SK-N-SH (cell line): Measurements from ENCODE around the gene ITCH. TPM values are rescaled to one million over a fixed set of nuclear protein-coding genes. Genes with fewer than 3 reads are reported as not detected.

Experiments
- CTCF ChIA-PET: fragments of 300-600, 350-600 bp; formaldehyde crosslinking; extraction: SDS; loops from one replicate; lab custom pipeline; 2021; lab: Yijun Ruan, JAX
- POLR2A ChIA-PET: fragments of 350-600 bp; sonication (Branson Sonifier 250); formaldehyde crosslinking; extraction: SDS; loops from one replicate; lab custom pipeline; 2020; ENCODE audit warnings: antibody characterized with exemption, inconsistent platforms; lab: Yijun Ruan, JAX
- DNase-seq: peaks from one replicate; pipeline ENCODE4 v3.0.0; 2012
- H2AFZ ChIP-seq: fragments of 200-600 bp; sonication (generic); 2 replicates; pipeline ENCODE4 v1.8.1; 2016; ENCODE audit warnings: antibody characterized with exemption, mild to moderate bottlenecking, low read depth
- H3F3A ChIP-seq: fragments of 200-600 bp; sonication (generic); replicated peaks from 2 replicates; pipeline ENCODE3; 2016; ENCODE audit warnings: antibody characterized with exemption, mild to moderate bottlenecking; ENCODE audit not compliant: insufficient read depth
- H3K27ac ChIP-seq, 2 experiments: fragments of 200-500 bp in 1 of 2; fragments of 200-600 bp in 1 of 2; sonication (Bioruptor generic) in 1 of 2; sonication (generic), shearing (Covaris generic) in 1 of 2; 2 replicates each; pipeline versions ENCODE4 v1.5.1 to v1.6.1; 2014 to 2016; ENCODE audit warnings: low read depth in 2 of 2, inconsistent platforms in 1 of 2, low read length in 1 of 2, mild to moderate bottlenecking in 1 of 2, mixed read lengths in 1 of 2
- H3K27me3 ChIP-seq: fragments of 200-600 bp; sonication (generic), shearing (Covaris generic); 2 replicates; pipeline ENCODE4 v1.6.1; 2016; ENCODE audit warnings: mixed run types; ENCODE audit not compliant: insufficient read depth
- H3K36me3 ChIP-seq, 2 experiments: fragments of 200-500 bp in 1 of 2; fragments of 200-600 bp in 1 of 2; sonication (Bioruptor generic) in 1 of 2; sonication (generic) in 1 of 2; replicated peaks in 1 of 2; 2 replicates each; pipeline versions ENCODE3 to v1.5.1; 2014 to 2016; ENCODE audit warnings: low read length in 1 of 2, mild to moderate bottlenecking in 1 of 2; ENCODE audit not compliant: insufficient read depth in 2 of 2, control insufficient read depth in 1 of 2
- H3K4me1 ChIP-seq, 2 experiments: fragments of 200-500 bp in 1 of 2; fragments of 200-600 bp in 1 of 2; sonication (Bioruptor generic) in 1 of 2; sonication (generic), shearing (Covaris generic) in 1 of 2; 2 replicates each; pipeline versions ENCODE4 v1.5.1 to v1.6.1; 2014 to 2016; ENCODE audit warnings: low read depth in 1 of 2, low read length in 1 of 2, mixed run types in 1 of 2; ENCODE audit not compliant: insufficient read depth in 2 of 2, control insufficient read depth in 1 of 2
- H3K4me2 ChIP-seq: fragments of 200-600 bp; sonication (generic), shearing (Covaris generic); 2 replicates; pipeline ENCODE4 v1.6.1; 2017; ENCODE audit warnings: mixed run types
- H3K4me3 ChIP-seq, 2 experiments: fragments of 200-500 bp in 1 of 2; fragments of 200-600 bp in 1 of 2; sonication (Bioruptor generic) in 1 of 2; sonication (generic), shearing (Covaris generic) in 1 of 2; 2 replicates each; pipeline versions ENCODE4 v1.5.1 to v1.8.1; 2014 to 2016; ENCODE audit warnings: low read depth in 2 of 2, inconsistent platforms in 1 of 2, low read length in 1 of 2, mild to moderate bottlenecking in 1 of 2, mixed read lengths in 1 of 2, moderate library complexity in 1 of 2
- H3K79me2 ChIP-seq: fragments of 200-600 bp; sonication (generic); 2 replicates; pipeline ENCODE4 v1.8.1; 2017; ENCODE audit warnings: mild to moderate bottlenecking; ENCODE audit not compliant: insufficient read depth
- H3K9ac ChIP-seq: fragments of 200-600 bp; sonication (generic); 2 replicates; pipeline ENCODE4 v1.6.1; 2017; ENCODE audit warnings: mixed run types
- H3K9me2 ChIP-seq: fragments of 200-600 bp; sonication (generic); 2 replicates; pipeline ENCODE4 v1.6.1; 2017; ENCODE audit warnings: mixed run types
- H3K9me3 ChIP-seq: fragments of 200-600 bp; sonication (generic); 2 replicates; pipeline ENCODE4 v1.6.1; 2017; ENCODE audit warnings: mixed run types, mild to moderate bottlenecking, moderate library complexity
- H4K20me1 ChIP-seq: fragments of 200-600 bp; sonication (generic); 2 replicates; pipeline ENCODE4 v1.6.1; 2017; ENCODE audit warnings: mild to moderate bottlenecking, mixed run types; ENCODE audit not compliant: insufficient read depth
- CTCF ChIP-seq: fragments of 200-600 bp; sonication (generic); IDR thresholded peaks from 2 replicates; pipeline ENCODE4 v1.6.1; 2017; ENCODE audit warnings: antibody characterized with exemption, mild to moderate bottlenecking, moderate library complexity
- ELF1 ChIP-seq: IDR thresholded peaks from 2 replicates; pipeline ENCODE4 v1.4.0; 2012
- FOSL2 ChIP-seq: IDR thresholded peaks from 2 replicates; pipeline ENCODE4 v1.4.0; 2012; ENCODE audit warnings: low read depth, mild to moderate bottlenecking, moderate library complexity, borderline replicate concordance
- FOXJ3 ChIP-seq: sonication (generic); formaldehyde crosslinking; IDR thresholded peaks from 2 replicates; pipeline ENCODE4 v1.5.1; 2020; ENCODE audit warnings: mild to moderate bottlenecking, missing genetic modification reagents
- FOXM1 ChIP-seq: IDR thresholded peaks from 2 replicates; pipeline ENCODE4 v1.4.0; 2012; ENCODE audit warnings: low read depth, mild to moderate bottlenecking
- GABPA ChIP-seq: IDR thresholded peaks from 2 replicates; pipeline ENCODE4 v1.4.0; 2012; ENCODE audit warnings: low read depth, mild to moderate bottlenecking
- GATA2 ChIP-seq: sonication (generic); formaldehyde crosslinking; IDR thresholded peaks from 2 replicates; pipeline ENCODE4 v1.5.0; 2020; ENCODE audit warnings: mild to moderate bottlenecking, missing genetic modification reagents
- MEF2A ChIP-seq: IDR thresholded peaks from 2 replicates; pipeline ENCODE4 v1.4.0; 2012; ENCODE audit warnings: low read depth, borderline replicate concordance
- NFIC ChIP-seq: IDR thresholded peaks from 2 replicates; pipeline ENCODE4 v1.4.0; 2012; ENCODE audit warnings: borderline replicate concordance
- RAD21 ChIP-seq: IDR thresholded peaks from 2 replicates; pipeline ENCODE4 v1.6.1; 2012; ENCODE audit warnings: mild to moderate bottlenecking, low read length
- RCOR1 ChIP-seq: fragments of 150-350 bp; IDR thresholded peaks from 2 replicates; pipeline ENCODE4 v1.6.1; 2017; ENCODE audit warnings: antibody characterized with exemption, low read length
- RFX5 ChIP-seq: IDR thresholded peaks from 2 replicates; pipeline ENCODE4 v1.6.1; 2012; ENCODE audit warnings: mild to moderate bottlenecking, improper control_type of control experiment, low read length
- TAF1 ChIP-seq: IDR thresholded peaks from 2 replicates; pipeline ENCODE4 v1.6.1; 2012; ENCODE audit warnings: low read depth, mild to moderate bottlenecking, low read length, moderate library complexity, borderline replicate concordance
- TEAD4 ChIP-seq: IDR thresholded peaks from 2 replicates; pipeline ENCODE4 v1.4.0; 2012; ENCODE audit warnings: mild to moderate bottlenecking, borderline replicate concordance; ENCODE audit not compliant: insufficient read depth
- YY1 ChIP-seq: IDR thresholded peaks from 2 replicates; pipeline ENCODE4 v1.4.0; 2012; ENCODE audit warnings: low read depth, mild to moderate bottlenecking
- whole genome bisulfite sequencing: methylation state at CpG from one replicate; pipeline ENCODE4 v1.1.6; 2017; ENCODE audit warnings: low lambda C conversion rate; 5-methylcytosine and 5-hydroxymethylcytosine counted together
- polyA plus RNA-seq, 3 experiments: library from polyadenylated mRNA; depleted of rRNA; stranded (reverse); fragments of >200 nt; gene quantifications; 2 replicates each; pipeline ENCODE4 v1.2.3, GENCODE V29; 2012
- TF ChIP-seq, protein P1 (sequence below): IDR thresholded peaks from 2 replicates; pipeline ENCODE4 v1.4.0; 2012; ENCODE audit warnings: low read depth
- TF ChIP-seq, protein P2 (sequence below): IDR thresholded peaks from 2 replicates; pipeline ENCODE4 v1.4.0; 2012; ENCODE audit warnings: low read depth, borderline replicate concordance
- TF ChIP-seq, protein P3 (sequence below): IDR thresholded peaks from 2 replicates; pipeline ENCODE4 v1.4.0; 2012; ENCODE audit warnings: low read depth, borderline replicate concordance

Gene ITCH
- polyA plus RNA-seq, 1 of the 3 experiments (the other 2 are of a cell fraction): 3.8 TPM

- CTCF ChIA-PET: interaction anchor here (0.9 kb wide), 1 partner anchor 31 kb away, joined by 3 read pairs; no protein-coding TSS in a partner anchor
- no peaks in the 10 kb centered on the region for H3K27me3 ChIP-seq
- no peaks in the 10 kb centered on the region for H3K9me2 ChIP-seq
- no peak overlapping the region for H3K9ac ChIP-seq
- POLR2A ChIA-PET: no interaction called here
- no peaks in the 10 kb centered on the region for H3K36me3 ChIP-seq
- H3F3A ChIP-seq: peaks cover 3% of the 10 kb centered on the region
- H2AFZ ChIP-seq: no peak overlapping the region
- no peak overlapping the region for H3K27ac ChIP-seq
- H4K20me1 ChIP-seq: no peaks in the 10 kb centered on the region
- no peak for TF ChIP-seq YY1
- H3K4me1 ChIP-seq: no peaks in the 10 kb centered on the region
- no peaks in the 10 kb centered on the region for H3K79me2 ChIP-seq
- whole genome bisulfite sequencing: 91% methylated on average over 10 of the region's 10 CpGs
- H3K9me3 ChIP-seq: no peaks in the 10 kb centered on the region
- H3K4me3 ChIP-seq: no peak overlapping the region
- H3K4me2 ChIP-seq: no peak overlapping the region
- DNase-seq: no peak
Measured at GRCh38 chr20:34343458-34344211, 19.4 kb upstream of the ITCH start.

DNA sequence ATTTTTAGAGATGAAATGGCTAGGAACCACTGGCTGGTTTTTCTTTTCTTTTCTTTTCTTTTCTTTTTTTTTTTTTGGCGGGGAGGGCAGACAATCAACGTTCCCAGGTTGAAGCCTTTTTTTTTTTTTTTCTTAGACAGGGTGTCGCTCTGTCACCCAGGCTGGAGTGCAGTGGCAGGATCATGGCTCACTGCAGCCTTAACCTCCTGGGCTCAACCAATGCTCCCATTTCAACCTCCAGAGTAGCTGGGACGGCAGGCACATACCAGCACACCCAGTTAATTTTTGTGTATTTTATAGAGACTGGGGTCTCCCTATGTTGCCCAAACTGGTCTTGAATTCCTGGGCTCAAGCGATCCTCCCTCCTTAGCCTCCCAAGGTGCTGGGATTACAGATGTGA, 18.8 kb upstream of the ITCH start:
- H3K27me3 ChIP-seq: no peaks in the 10 kb centered on the region
- no peaks in the 10 kb centered on the region for H3K36me3 ChIP-seq
- peaks cover 3% of the 10 kb centered on the region for H3F3A ChIP-seq
- no peaks in the 10 kb centered on the region for H3K9me3 ChIP-seq
- no peak overlapping the region for H3K27ac ChIP-seq
- ChIA-PET POLR2A (no interaction called here), CTCF (interaction anchor here (5.3 kb wide), 1 partner anchor 32 kb away, joined by 23 read pairs; no protein-coding TSS in a partner anchor)
- no peaks in the 10 kb centered on the region for H3K4me1 ChIP-seq
- no peak overlapping the region for H3K4me3 ChIP-seq
- H2AFZ ChIP-seq: no peak overlapping the region
- 87% methylated on average over 5 of the region's 5 CpGs for WGBS
- H3K4me2 ChIP-seq: no peak overlapping the region
- no peak overlapping the region for H3K9ac ChIP-seq
- no peak for TF ChIP-seq FOSL2
- no peak for TF ChIP-seq TAF1
- TF ChIP-seq NFIC: no peak
- DNase-seq: no peak
- H4K20me1 ChIP-seq: no peaks in the 10 kb centered on the region
- H3K79me2 ChIP-seq: no peaks in the 10 kb centered on the region
- no peaks in the 10 kb centered on the region for H3K9me2 ChIP-seq

DNA sequence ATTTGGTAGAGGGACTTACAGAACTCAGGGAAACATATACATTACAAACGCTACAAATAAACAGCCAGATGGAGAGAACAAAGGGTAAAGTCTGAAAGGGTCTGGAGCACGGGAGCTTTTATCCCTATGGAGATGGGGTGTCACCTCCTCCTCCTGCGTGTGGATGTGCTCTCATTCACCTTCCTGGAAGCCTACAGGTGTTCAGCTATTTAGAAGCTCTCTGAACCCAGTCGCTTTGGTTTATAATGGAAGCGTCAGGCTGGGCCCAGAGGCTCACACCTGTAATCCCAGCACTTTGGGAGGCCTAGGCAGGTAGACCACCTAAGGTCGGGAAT, 17.7 kb upstream of the ITCH start:
- CTCF ChIA-PET: interaction anchor here (5.3 kb wide), 1 partner anchor 33 kb away, joined by 23 read pairs; no protein-coding TSS in a partner anchor
- H3K9me2 ChIP-seq: no peaks in the 10 kb centered on the region
- H3F3A ChIP-seq: peaks cover 3% of the 10 kb centered on the region
- no peaks in the 10 kb centered on the region for H4K20me1 ChIP-seq
- 88% methylated on average over 6 of the region's 6 CpGs for WGBS
- H3K27ac ChIP-seq: no peak overlapping the region
- H3K9ac ChIP-seq: no peak overlapping the region
- no peaks in the 10 kb centered on the region for H3K79me2 ChIP-seq
- H3K4me1 ChIP-seq: no peaks in the 10 kb centered on the region
- H3K4me2 ChIP-seq: no peak overlapping the region
- H2AFZ ChIP-seq: no peak overlapping the region
- DNase-seq: no peak
- no peaks in the 10 kb centered on the region for H3K36me3 ChIP-seq
- H3K4me3 ChIP-seq: no peak overlapping the region
- no peaks in the 10 kb centered on the region for H3K9me3 ChIP-seq
- POLR2A ChIA-PET: no interaction called here
- TF ChIP-seq TEAD4: no peak
- TF ChIP-seq, protein P1, sequence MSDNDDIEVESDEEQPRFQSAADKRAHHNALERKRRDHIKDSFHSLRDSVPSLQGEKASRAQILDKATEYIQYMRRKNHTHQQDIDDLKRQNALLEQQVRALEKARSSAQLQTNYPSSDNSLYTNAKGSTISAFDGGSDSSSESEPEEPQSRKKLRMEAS: no peak
- no peak for TF ChIP-seq TAF1
- no peak for TF ChIP-seq FOSL2
- no peak for TF ChIP-seq MEF2A
- TF ChIP-seq CTCF: no peak
- no peak for TF ChIP-seq FOXM1
- no peak for TF ChIP-seq RCOR1
- TF ChIP-seq GABPA: no peak
- TF ChIP-seq, protein P2, sequence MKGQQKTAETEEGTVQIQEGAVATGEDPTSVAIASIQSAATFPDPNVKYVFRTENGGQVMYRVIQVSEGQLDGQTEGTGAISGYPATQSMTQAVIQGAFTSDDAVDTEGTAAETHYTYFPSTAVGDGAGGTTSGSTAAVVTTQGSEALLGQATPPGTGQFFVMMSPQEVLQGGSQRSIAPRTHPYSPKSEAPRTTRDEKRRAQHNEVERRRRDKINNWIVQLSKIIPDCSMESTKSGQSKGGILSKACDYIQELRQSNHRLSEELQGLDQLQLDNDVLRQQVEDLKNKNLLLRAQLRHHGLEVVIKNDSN: no peak
- TF ChIP-seq ELF1: no peak
- no peak for TF ChIP-seq FOXJ3 (CRISPR knock-in tag)
- TF ChIP-seq, protein P3, sequence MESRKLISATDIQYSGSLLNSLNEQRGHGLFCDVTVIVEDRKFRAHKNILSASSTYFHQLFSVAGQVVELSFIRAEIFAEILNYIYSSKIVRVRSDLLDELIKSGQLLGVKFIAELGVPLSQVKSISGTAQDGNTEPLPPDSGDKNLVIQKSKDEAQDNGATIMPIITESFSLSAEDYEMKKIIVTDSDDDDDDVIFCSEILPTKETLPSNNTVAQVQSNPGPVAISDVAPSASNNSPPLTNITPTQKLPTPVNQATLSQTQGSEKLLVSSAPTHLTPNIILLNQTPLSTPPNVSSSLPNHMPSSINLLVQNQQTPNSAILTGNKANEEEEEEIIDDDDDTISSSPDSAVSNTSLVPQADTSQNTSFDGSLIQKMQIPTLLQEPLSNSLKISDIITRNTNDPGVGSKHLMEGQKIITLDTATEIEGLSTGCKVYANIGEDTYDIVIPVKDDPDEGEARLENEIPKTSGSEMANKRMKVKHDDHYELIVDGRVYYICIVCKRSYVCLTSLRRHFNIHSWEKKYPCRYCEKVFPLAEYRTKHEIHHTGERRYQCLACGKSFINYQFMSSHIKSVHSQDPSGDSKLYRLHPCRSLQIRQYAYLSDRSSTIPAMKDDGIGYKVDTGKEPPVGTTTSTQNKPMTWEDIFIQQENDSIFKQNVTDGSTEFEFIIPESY: no peak
- no peak for TF ChIP-seq RAD21
- no peak for TF ChIP-seq GATA2
- TF ChIP-seq NFIC: no peak
- TF ChIP-seq RFX5: no peak
- no peaks in the 10 kb centered on the region for H3K27me3 ChIP-seq
